Posterior vena cava (tissue), 2 donors: ENCODE results near the gene PGF. TPM values are rescaled to one million over a fixed set of nuclear protein-coding genes. Genes with fewer than 3 reads are reported as not detected.

ENCODE experiments used
- DNase-seq: peaks from one replicate; pipeline ENCODE4 v3.0.0-alpha.2; 2020; ENCODE audit warnings: low spot score
- intact Hi-C, 2 donors: fragments of 100-400 bp; cut with DNase I; formaldehyde crosslinking; loops; one replicate each; pipeline versions ENCODE4 v1.14.1 to v1.14.2; 2022 to 2023
- total RNA-seq, 2 donors: library from RNA; stranded (reverse); fragmentation: NEBNext Ultra II Directional; extraction: Animal tissue kit (Norgen Biotek cat#: 25700); gene quantifications; one replicate each; pipeline ENCODE4 v1.2.1, GENCODE V29; 2021
- donor health status: DM: yes; HTN: yes; CAD: no.
- donor health status: DM: yes; HTN: yes; CAD: no.

Gene PGF
- total RNA-seq, 2 donors from 2014 or later: 7.7 to 11.2 TPM

- intact Hi-C loops: no loop called here
- DNase-seq: no peak
These were observed 24.3 kb upstream of the PGF start for GRCh38 chr14:74979442-74980397.

- DNase-seq: no peak
- intact Hi-C loops: no loop called here
These were observed 23.6 kb upstream of the PGF start for GRCh38 chr14:74979029-74979428.

DNA sequence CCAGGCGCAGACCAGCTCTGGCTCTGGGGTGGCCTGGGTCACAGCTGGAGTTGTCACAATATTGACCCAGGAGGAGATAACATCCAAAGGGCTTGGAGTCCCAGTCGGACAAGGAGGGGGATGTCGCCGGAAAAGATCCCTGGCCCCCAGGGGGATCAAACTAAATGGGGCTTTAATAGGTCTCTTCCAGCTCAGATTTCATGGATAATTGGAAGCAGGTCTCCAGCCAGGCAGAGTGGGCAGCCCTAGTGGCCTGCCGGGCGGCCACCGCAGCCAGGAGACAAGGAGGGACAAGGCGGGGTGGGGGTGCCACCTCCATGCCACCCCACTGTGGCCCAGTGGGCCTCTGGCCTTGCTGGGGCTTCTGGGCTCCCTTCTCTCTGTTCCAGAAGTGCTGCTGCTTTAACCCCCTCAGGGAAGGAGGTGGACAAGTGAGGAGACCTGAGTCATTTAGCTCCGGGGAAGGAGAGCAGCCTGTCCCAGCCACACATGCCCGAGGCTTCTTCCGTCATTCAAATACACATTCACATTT lies 23.1 kb upstream of the PGF start:
- no peak for DNase-seq
- intact Hi-C loops: no loop called here

- DNase-seq: no peak
- intact Hi-C loops: no loop called here
These were observed 22.5 kb upstream of the PGF start for GRCh38 chr14:74977901-74978385.

GRCh38 chr14:74977164-74977900 lies 21.9 kb upstream of the PGF start:
- no peak for DNase-seq
- intact Hi-C loops: no loop called here

DNA sequence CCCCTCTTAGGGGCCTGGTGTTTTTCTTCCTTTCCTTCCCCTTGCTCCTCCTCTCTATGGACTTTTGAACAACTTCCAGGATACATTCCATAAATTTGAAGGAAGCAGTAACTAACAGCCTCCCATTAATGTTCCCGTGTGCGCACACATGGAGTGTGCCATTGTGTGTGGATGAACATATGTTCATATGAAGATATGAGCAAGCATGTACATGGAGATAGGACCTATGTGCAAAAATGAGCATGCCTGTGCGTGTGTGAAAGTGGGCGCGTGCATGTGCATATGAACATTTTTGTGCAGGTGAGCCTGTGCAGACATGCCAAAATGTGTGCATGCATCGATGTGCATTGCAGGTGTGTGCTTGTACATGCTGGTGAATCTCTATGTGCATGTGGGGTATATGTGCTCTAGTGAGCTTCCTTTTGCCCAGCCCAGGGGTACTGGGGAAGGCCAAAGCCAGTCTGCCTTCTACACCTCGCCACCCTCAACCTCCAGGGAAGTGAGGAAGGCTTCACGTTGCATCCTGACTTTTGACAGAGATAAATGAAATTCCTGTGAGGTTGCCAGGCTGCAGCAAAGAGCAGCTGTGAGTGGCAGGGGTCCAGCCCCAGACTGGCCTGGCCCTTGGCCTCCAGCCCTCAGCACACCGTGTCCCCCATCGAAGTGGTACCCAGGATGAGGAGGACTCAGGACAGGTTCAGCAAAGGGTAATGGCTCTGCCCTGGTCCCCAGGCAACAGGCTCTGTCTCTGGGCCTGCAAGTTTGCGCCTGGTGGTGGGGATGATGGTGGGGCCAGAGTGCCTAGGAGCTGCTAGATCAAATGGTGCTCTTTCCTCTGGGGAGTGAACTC lies 21.1 kb upstream of the PGF start:
- DNase-seq: no peak
- intact Hi-C loops: no loop called here

GRCh38 chr14:74975059-74975810 lies 19.8 kb upstream of the PGF start:
- intact Hi-C loops: no loop called here
- peak; percentile 93 for DNase-seq

DNA sequence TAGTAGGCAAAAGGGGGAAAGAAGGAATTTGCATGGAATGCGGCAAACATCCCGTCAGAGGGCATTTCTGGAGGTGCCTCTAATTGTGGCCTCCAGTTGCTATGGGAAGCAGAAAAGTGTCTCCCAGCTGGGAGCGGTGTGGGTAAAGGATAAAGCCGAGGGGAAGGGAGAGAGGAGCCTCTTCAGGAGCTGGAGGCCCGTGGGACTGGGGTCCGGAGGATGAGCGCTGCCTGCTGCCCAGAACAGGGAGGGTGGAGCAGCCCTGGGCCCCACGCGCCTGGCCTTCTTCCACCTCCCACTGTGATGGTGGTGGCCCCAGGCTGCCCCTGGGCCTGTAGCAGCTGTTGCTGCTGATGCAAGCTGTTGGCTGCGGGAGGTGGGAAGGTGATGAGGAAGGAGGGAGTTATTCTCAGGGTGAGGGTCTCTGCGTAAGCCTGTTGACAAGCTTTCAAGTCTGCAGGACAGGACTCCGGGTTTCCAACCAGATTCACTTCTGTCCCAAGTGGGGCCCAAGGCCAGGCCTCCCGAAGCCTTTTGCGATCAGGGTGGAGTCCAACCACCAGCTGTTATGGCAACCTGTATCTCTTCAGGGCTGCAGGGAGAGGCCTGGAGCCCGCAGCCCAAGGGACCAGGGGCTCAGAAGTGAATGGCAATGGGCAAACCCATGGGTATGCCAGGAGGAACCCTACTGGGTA lies 19.1 kb upstream of the PGF start:
- DNase-seq: no peak
- intact Hi-C loops: no loop called here

DNA sequence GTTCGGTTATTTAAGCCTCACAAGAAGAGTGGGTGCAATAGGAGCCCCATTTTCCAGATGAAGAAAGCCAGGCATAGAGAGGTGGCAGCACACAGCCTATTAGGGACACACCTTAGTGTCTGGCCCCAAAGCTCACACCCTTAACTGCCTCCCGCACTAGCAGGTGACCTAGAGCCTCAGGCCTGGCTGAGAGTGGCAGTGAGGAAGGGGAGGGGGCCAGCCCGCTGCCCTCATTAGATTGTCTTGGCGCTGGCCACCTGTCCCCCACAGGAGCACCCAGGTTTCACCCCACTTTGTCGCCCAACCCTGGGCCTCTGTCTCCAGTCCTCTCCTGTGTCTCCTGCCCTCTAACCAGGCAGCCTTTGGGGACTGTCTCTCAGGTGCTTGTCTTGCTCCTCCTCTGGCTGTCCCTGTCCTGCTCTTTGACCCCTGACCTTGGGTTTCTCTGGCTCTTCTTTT lies 18.5 kb upstream of the PGF start:
- intact Hi-C loops: no loop called here
- DNase-seq: no peak

DNA sequence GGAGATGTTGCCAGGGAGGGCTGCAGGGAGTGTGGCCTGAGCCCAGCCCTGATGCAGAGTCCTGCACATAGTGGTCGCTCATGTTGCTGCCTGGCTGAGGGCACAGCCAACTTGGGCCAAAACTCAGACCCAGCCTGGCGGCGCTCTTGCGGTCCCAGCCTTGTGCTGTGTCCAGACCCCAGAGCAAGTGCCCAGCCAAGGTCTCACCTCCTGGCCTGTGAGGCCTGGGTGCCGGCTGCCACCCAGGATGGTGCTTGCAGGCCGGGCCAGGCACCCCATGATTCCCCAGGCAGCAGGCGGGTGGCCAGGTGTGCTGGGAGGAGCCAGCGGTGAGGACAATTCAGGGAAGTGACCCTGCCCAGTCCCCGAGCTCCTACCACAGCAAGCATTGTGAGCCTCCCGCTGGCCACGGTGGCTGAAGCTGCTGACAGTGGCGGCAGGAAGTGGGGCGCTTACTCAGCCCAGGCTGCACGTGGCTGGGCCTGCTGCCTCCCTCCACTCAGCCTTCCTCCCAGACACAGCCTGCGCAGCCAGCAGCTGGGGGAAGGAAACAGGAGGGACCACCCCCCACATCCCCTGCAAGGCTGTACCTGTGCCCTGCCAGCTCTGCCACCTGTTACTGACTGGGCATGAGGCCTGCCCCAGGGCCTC lies 17.7 kb upstream of the PGF start:
- peak; percentile 93 for DNase-seq
- intact Hi-C loops: no loop called here

GRCh38 chr14:74968811-74969210 lies 13.4 kb upstream of the PGF start:
- no peak for DNase-seq
- intact Hi-C loops: no loop called here

DNA sequence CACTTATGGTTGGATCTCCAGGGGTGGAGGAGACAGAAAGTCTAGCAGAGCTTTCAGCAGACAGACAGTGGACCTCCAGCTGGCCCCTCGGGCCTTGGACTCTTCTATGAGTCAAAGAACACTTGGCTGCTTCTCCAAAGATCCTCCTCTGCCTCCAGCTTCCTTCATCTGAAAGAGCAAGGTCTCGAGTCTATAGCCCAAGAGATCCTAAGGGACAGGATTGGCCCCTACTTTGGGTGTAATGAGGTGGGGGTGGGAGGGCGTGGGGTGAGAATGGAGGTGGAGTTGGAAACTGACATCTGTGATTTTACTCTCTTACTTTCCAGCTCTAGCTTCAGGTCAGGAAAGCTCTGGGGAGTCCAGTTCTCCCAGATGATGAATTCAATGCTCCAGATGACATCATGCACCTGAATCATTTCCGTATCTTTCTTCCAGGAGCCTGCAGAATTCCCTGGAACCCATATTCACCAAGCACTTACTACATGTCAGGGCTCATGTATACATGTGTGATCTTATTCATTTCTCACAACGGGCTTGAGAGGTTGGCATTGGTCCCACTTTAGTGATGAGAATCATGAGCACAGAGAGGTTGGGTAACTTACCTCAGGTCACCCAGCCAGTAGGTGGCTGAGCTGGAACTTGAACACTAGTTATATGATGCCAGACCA lies 10.2 kb upstream of the PGF start:
- intact Hi-C loops: no loop called here
- DNase-seq: peak; percentile 34

- no peak for DNase-seq
- intact Hi-C loops: no loop called here
These were observed 9.5 kb upstream of the PGF start for GRCh38 chr14:74964787-74965485.

DNA sequence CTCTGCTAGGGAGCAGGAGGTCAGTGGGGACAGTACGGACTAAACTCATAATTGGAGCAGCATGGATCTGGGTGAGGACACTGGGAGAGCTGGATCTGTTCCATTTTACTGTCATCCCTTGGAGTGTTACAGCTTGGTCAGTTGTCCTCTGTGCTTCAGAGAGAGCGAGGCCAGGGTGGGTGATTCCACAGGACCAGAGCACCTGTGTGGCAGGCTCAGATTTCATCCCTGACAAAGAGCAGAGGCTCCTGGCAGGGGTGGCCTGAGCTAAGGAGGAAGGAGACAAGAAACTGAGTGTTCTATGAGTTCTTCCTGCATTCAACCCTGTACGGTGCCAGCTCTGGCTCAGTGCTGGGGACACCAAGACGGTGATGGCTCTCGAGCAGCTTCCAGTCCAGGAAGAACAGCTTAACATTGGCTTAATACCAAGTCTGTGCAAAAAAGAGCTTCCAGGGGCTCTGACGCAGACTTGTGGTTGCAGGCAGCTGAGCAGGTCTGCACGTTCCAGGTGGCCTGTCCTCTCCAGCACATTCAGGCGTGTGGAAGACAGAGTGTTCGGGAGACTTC lies 8.4 kb upstream of the PGF start:
- intact Hi-C loops: no loop called here
- peak; percentile 62 for DNase-seq

GRCh38 chr14:74963178-74963704 lies 7.8 kb upstream of the PGF start:
- intact Hi-C loops: no loop called here
- DNase-seq: no peak

GRCh38 chr14:74962493-74962892 lies 7.1 kb upstream of the PGF start:
- DNase-seq: no peak
- intact Hi-C loops: no loop called here
